H9 (cell line): ENCODE measurements around the gene MCL1. TPM values are rescaled to one million over a fixed set of nuclear protein-coding genes. Genes with fewer than 3 reads are reported as not detected.

Source experiments
- DNase-seq: peaks from one replicate; pipeline ENCODE4 v3.0.0-alpha.2; 2017
- H2AFZ ChIP-seq: one replicate; pipeline ENCODE4 v1.6.1; 2013; ENCODE audit warnings: mild to moderate bottlenecking, low read length, control low read depth, moderate library complexity
- H2AK5ac ChIP-seq: 2 replicates; pipeline ENCODE4 v1.6.1; 2013; ENCODE audit warnings: low read length, control low read depth, mixed read lengths; ENCODE audit not compliant: insufficient read length
- H2BK120ac ChIP-seq: one replicate; pipeline ENCODE4 v1.6.1; 2013; ENCODE audit warnings: low read depth, mild to moderate bottlenecking, low read length, control low read depth, inconsistent platforms; ENCODE audit not compliant: poor library complexity, severe bottlenecking
- H2BK12ac ChIP-seq: 2 replicates; pipeline ENCODE4 v1.6.1; 2013; ENCODE audit warnings: low read length, control low read depth, mixed read lengths, low read depth; ENCODE audit not compliant: insufficient read length
- H2BK15ac ChIP-seq: 2 replicates; pipeline ENCODE4 v1.6.1; 2013; ENCODE audit warnings: low read depth, low read length, control low read depth
- H2BK20ac ChIP-seq: one replicate; pipeline ENCODE4 v1.6.1; 2013; ENCODE audit warnings: low read depth, mild to moderate bottlenecking, low read length, control low read depth, inconsistent platforms; ENCODE audit not compliant: poor library complexity, severe bottlenecking
- H2BK5ac ChIP-seq: 2 replicates; pipeline ENCODE4 v1.6.1; 2013; ENCODE audit warnings: low read length, control low read depth, mixed read lengths; ENCODE audit not compliant: insufficient read length
- H3K14ac ChIP-seq: 2 replicates; pipeline ENCODE4 v1.6.1; 2013; ENCODE audit warnings: low read length, control low read depth; ENCODE audit not compliant: insufficient read depth
- H3K18ac ChIP-seq: 2 replicates; pipeline ENCODE4 v1.6.1; 2013; ENCODE audit warnings: low read depth, mild to moderate bottlenecking, mixed read lengths, low read length, control low read depth; ENCODE audit not compliant: insufficient read length
- H3K23ac ChIP-seq: 2 replicates; pipeline ENCODE4 v1.6.1; 2013; ENCODE audit warnings: low read length, control low read depth, mixed read lengths, low read depth; ENCODE audit not compliant: insufficient read length
- H3K23me2 ChIP-seq: 2 replicates; pipeline ENCODE4 v1.6.1; 2013; ENCODE audit warnings: low read depth, mild to moderate bottlenecking, mixed read lengths, low read length, control low read depth; ENCODE audit not compliant: insufficient read length, poor library complexity, severe bottlenecking
- H3K27ac ChIP-seq: 2 replicates; pipeline ENCODE4 v1.5.1; 2013; ENCODE audit warnings: low read length, control low read depth, mixed read lengths, low read depth; ENCODE audit not compliant: insufficient read length
- H3K27me3 ChIP-seq: 2 replicates; pipeline ENCODE4 v1.6.1; 2013; ENCODE audit warnings: low read length, control low read depth, inconsistent platforms; ENCODE audit not compliant: insufficient read depth
- H3K4ac ChIP-seq: 2 replicates; pipeline ENCODE4 v1.6.1; 2013; ENCODE audit warnings: low read depth, mild to moderate bottlenecking, control low read depth, inconsistent platforms, low read length, moderate library complexity
- H3K4me1 ChIP-seq: 2 replicates; pipeline ENCODE4 v1.6.1; 2013; ENCODE audit warnings: low read length, control low read depth, inconsistent platforms; ENCODE audit not compliant: insufficient read depth
- H3K4me2 ChIP-seq: 2 replicates; pipeline ENCODE4 v1.6.1; 2013; ENCODE audit warnings: low read length, control low read depth, mixed read lengths; ENCODE audit not compliant: insufficient read length, insufficient read depth
- H3K56ac ChIP-seq: 2 replicates; pipeline ENCODE4 v1.6.1; 2013; ENCODE audit warnings: low read depth, mild to moderate bottlenecking, mixed read lengths, low read length, control low read depth; ENCODE audit not compliant: insufficient read length
- H3K79me1 ChIP-seq: 2 replicates; pipeline ENCODE4 v1.6.1; 2013; ENCODE audit warnings: low read depth, mild to moderate bottlenecking, moderate library complexity, low read length, control low read depth, inconsistent platforms; ENCODE audit not compliant: insufficient read depth, poor library complexity, severe bottlenecking
- H3K79me2 ChIP-seq: 2 replicates; pipeline ENCODE4 v1.6.1; 2013; ENCODE audit warnings: low read length, control low read depth, inconsistent platforms; ENCODE audit not compliant: insufficient read depth
- H3K9ac ChIP-seq: 2 replicates; pipeline ENCODE4 v1.6.1; 2013; ENCODE audit warnings: low read length, control low read depth, mixed read lengths; ENCODE audit not compliant: insufficient read length; ENCODE audit errors: extremely low read depth
- H3K9me3 ChIP-seq: one replicate; pipeline ENCODE4 v1.6.1; 2013; ENCODE audit warnings: low read depth, low read length, inconsistent platforms; ENCODE audit not compliant: control insufficient read depth
- H3T11ph ChIP-seq: one replicate; pipeline ENCODE4 v1.6.1; 2013; ENCODE audit warnings: mild to moderate bottlenecking, low read length, control low read depth, inconsistent platforms
- H4K20me1 ChIP-seq: one replicate; pipeline ENCODE4 v1.6.1; 2013; ENCODE audit not compliant: control insufficient read depth, insufficient read length, insufficient read depth
- H4K5ac ChIP-seq: 2 replicates; pipeline ENCODE4 v1.6.1; 2013; ENCODE audit warnings: low read depth, mild to moderate bottlenecking, mixed read lengths, low read length, control low read depth; ENCODE audit not compliant: insufficient read length
- H4K8ac ChIP-seq: replicated peaks from 2 replicates; pipeline ENCODE4 v1.6.1; 2013; ENCODE audit warnings: low read length, control low read depth, mixed read lengths, low read depth; ENCODE audit not compliant: insufficient read length
- H4K91ac ChIP-seq: 2 replicates; pipeline ENCODE4 v1.6.1; 2013; ENCODE audit warnings: low read depth, mild to moderate bottlenecking, moderate library complexity, mixed read lengths, low read length, control low read depth; ENCODE audit not compliant: insufficient read length
- H3K27ac Mint-ChIP-seq, 3 experiments: 2 replicates in 2 of 3; 3 replicates in 1 of 3; pipeline ENCODE4 v1.8.0; 2020 to 2021; ENCODE audit warnings: mixed read lengths in 3 of 3, mild to moderate bottlenecking in 1 of 3, moderate library complexity in 1 of 3
- H3K27me3 Mint-ChIP-seq: 2 replicates; pipeline ENCODE4 v1.8.0; 2021; ENCODE audit warnings: low read depth, mild to moderate bottlenecking, moderate library complexity, mixed read lengths
- H3K36me3 Mint-ChIP-seq, 3 experiments: 2 replicates in 2 of 3; 3 replicates in 1 of 3; pipeline ENCODE4 v1.8.0; 2020 to 2021; ENCODE audit warnings: low read depth in 3 of 3, mixed read lengths in 3 of 3; ENCODE audit not compliant: insufficient read depth in 1 of 3
- H3K4me1 Mint-ChIP-seq, 2 experiments: 2 replicates each; pipeline ENCODE4 v1.8.0; 2020; ENCODE audit warnings: mixed read lengths in 2 of 2
- H3K4me3 Mint-ChIP-seq, 2 experiments: 2 replicates in 1 of 2; 3 replicates in 1 of 2; pipeline ENCODE4 v1.8.0; 2020 to 2021; ENCODE audit warnings: mild to moderate bottlenecking in 2 of 2, mixed read lengths in 2 of 2, moderate library complexity in 1 of 2
- H3K9me3 Mint-ChIP-seq, 2 experiments: 2 replicates in 1 of 2; 3 replicates in 1 of 2; pipeline ENCODE4 v1.8.0; 2020; ENCODE audit warnings: mild to moderate bottlenecking in 2 of 2, mixed read lengths in 2 of 2, moderate library complexity in 1 of 2
- CTCF ChIP-seq: fragments of 200-600 bp; sonication (generic); conservative IDR thresholded peaks from 3 replicates; pipeline ENCODE4 v1.8.0; 2021; ENCODE audit warnings: antibody characterized with exemption, mild to moderate bottlenecking
- WGBS: extraction: QIAGEN DNeasy Blood & Tissue Kit; methylation state at CpG from one replicate; pipeline ENCODE4 v1.1.7; 2013; ENCODE audit warnings: missing lambda C conversion rate, low lambda C conversion rate, mixed read lengths; ENCODE audit not compliant: insufficient read length; ENCODE audit errors: extremely low coverage; 5-methylcytosine and 5-hydroxymethylcytosine counted together
- total RNA-seq: library from RNA; stranded (reverse); gene quantifications from 2 replicates; pipeline ENCODE4 v1.2.1, GENCODE V29; 2021

The MCL1 gene
- total RNA-seq, 1 experiment from 2014 or later: 247 TPM

DNA sequence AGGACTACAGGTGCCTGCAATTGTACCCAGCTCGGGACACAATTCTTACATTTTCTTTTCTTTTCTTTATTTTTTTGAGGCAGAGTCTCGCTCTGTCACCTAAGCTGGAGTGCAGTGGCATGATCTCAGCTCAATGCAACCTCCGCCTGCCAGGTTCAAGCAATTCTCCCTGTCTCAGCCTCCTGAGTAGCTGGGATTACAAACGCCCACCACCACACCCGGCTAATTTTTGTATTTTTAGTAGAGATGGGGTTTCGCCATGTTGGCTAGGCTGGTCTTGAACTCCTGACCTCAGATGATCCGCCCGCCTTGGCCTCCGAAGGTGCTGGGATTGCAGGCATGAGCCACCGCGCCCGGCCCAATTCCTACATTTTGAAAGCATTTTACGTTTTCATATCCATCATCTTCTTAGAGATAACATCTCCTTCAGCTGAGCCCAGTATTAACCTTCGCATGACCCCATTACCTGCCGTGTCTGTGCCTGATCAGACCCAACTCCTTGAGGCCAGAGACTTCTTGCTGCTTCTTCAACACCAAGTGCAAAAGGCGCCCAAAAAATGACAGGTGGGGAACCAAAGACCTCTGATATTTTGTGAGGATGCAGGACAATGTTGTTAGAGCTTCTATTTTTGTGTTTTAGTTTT is 33.0 kb downstream of the MCL1 start:
- H3K9me3 ChIP-seq: no peaks in the 10 kb centered on the region
- H3K9me3 Mint-ChIP-seq: no peaks in the 10 kb centered on the region
- no peak overlapping the region for H3T11ph ChIP-seq
- no peak overlapping the region for H2BK20ac ChIP-seq
- peaks cover 3% of the 10 kb centered on the region; the same call in 1 of the 2 replicates for H3K27me3 ChIP-seq
- no peak overlapping the region for H3K27ac ChIP-seq
- H3K4me3 Mint-ChIP-seq: no peak overlapping the region
- no peaks in the 10 kb centered on the region for H3K79me2 ChIP-seq
- TF ChIP-seq CTCF: no peak
- H2AK5ac ChIP-seq: no peak overlapping the region
- no peak overlapping the region for H2AFZ ChIP-seq
- no peak overlapping the region for H3K4ac ChIP-seq
- no peaks in the 10 kb centered on the region for H3K79me1 ChIP-seq
- peaks cover 0 to 2% (median 0%) of the 10 kb centered on the region in 3 experiments; a peak in 2 of 7 replicates for H3K36me3 Mint-ChIP-seq
- peaks cover 6 to 15% of the 10 kb centered on the region in 2 experiments for H3K4me1 Mint-ChIP-seq
- no peak overlapping the region for H2BK120ac ChIP-seq
- no peak overlapping the region for H2BK15ac ChIP-seq
- H4K5ac ChIP-seq: no peak overlapping the region
- peaks cover 10% of the 10 kb centered on the region for H3K23me2 ChIP-seq
- no peak overlapping the region for H3K14ac ChIP-seq
- H3K4me1 ChIP-seq: no peaks in the 10 kb centered on the region
- H4K91ac ChIP-seq: no peak overlapping the region
- peaks cover 38% of the 10 kb centered on the region for H3K27me3 Mint-ChIP-seq
- H2BK5ac ChIP-seq: no peak overlapping the region
- H3K23ac ChIP-seq: no peak overlapping the region
- no peak overlapping the region for H3K18ac ChIP-seq
- H4K8ac ChIP-seq: no peak overlapping the region
- no peak overlapping the region for H3K27ac Mint-ChIP-seq
- WGBS: no CpG with 5 or more reads among the region's 16 CpGs
- H3K56ac ChIP-seq: no peak overlapping the region
- H2BK12ac ChIP-seq: no peak overlapping the region
- H3K9ac ChIP-seq: no peak overlapping the region
- no peak overlapping the region for H3K4me2 ChIP-seq
- DNase-seq: no peak
- no peaks in the 10 kb centered on the region for H4K20me1 ChIP-seq
